ENCODE data around the gene ZNF764. TPM values are rescaled to one million over a fixed set of nuclear protein-coding genes. Genes with fewer than 3 reads are reported as not detected.
"Not testable (repeated sequence)": the region's sequence is repeated elsewhere in the genome, so short reads cannot be mapped to it uniquely, and the experiment has no call there.

Gene ZNF764
- total and polyA plus RNA-seq, 9 donors, result 4.3 to 14.5 (median 11.3) TPM

DNA sequence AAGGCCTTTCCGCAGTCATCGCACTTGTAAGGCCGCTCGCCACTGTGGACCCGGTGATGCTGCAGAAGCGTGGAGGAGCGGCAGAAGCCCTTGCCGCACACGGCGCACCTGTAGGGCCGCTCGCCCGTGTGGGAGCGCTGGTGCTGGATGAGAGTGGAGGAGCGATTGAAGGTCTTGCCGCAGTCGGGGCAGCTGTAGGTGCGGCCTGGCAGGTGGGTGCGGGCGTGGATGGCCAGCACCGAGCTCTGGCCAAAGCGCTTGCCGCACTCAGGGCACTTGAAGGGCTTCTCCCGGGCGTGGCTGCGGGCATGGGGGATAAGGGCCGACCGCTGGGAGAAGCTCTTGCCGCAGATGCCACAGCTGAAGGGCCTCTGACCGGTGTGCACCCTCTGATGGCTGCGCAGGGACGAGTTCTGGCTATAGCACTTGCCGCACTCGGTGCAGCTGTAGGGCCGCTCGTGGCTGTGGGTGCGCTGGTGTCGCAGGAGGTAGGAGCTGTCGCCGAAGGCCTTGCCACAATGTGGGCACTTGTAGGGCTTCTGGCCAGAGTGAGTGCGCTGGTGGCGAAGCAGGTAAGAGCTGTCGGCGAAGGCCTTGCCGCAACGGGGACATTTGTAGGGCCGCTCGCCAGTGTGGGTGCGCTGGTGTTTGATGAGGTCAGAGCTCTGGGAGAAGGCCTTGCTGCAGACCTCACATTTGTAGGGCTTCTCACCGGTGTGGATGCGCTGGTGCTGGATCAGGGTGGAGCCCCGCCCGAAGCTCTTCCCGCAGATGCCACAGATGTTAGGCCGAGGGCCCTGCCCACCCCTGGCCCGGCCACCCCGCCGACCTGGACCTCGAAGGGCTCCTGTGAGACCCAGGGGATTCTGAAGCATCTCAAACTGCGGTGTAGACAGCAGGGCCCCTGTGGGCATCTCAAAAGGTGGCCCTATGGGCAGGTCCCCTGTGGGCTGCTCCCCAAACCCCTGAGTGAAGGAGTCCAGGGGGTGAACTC, 33.3 kb downstream of the ZNF764 start:
- peaks cover 4% of the 10 kb centered on the region for H3K4me1 ChIP-seq (ENCODE audit: insufficient read depth)
- H3K4me3 ChIP-seq, result no peak overlapping the region
- peak in 4 of 5 donors; percentile 28 to 58 (median 49) for DNase-seq
- no peaks in the 10 kb centered on the region for H3K9me3 ChIP-seq
- no peaks in the 10 kb centered on the region for H3K36me3 ChIP-seq
- no peak for TF ChIP-seq POLR2A (IDR thresholded peaks at IDR 0.05)
- no peak for TF ChIP-seq EP300 (IDR thresholded peaks at IDR 0.05)
- TF ChIP-seq CTCF (IDR thresholded peaks at IDR 0.05), result no peak
- 91 to 93% (median 91%) methylated on average over 59 to 60 of the region's 60 CpGs for WGBS, 3 donors
- no peak overlapping the region for H3K27ac ChIP-seq
- H3K27me3 ChIP-seq, result no peaks in the 10 kb centered on the region
- intact Hi-C loops (cut with DNase I), result loop anchor here in 3 of 4 donors (5.0 to 10.0 kb wide), 3 partner anchors 88 to 440 kb away; partner anchors contain the start of gene DCTPP1 (in 1 of the 3)

DNA sequence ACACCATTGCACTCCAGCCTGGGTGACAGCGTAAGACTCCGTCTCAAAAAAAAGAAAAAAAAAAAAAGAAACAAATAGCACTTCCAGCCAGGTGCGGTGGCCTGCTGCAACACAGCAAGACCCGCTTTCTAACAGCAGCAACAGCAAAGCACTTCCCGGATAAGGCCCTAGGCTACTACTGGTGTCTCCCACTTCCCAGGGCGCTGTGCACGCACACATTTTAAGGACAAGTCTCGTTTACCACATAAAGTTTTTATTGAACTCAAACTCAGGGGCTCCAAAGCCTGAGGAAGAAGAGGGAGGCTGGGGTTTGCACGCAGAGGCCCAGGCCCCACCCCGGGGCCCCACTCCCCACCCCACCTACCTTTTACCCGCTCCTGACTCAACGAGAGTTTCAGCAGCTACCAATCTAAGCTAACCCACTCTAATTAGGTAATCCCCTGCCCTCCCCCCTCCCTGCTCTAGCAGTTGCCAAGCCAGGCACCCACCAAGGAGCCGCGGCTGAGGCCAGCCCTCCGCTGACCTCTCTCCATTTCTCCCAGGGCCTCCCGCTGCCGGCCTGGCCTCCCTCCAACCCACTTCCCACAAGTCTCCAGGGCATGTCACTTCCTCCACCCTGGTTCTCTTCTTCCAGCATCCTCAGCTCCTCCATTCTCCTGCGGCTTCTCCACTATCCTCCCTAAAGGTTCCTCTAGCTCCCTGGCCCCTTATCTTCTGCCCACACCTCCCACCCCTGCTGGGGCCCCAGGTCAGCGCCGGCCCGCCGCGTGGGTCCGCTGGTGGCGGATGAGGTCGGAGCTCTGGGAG, 34.2 kb downstream of the ZNF764 start:
- Histone ChIP-seq H3K9me3 (no peaks in the 10 kb centered on the region), H3K27ac (no peak overlapping the region), H3K27me3 (no peaks in the 10 kb centered on the region), H3K4me1 (ENCODE audit: insufficient read depth) (peaks cover 4% of the 10 kb centered on the region), H3K36me3 (no peaks in the 10 kb centered on the region), H3K4me3 (no peak overlapping the region)
- no peak for TF ChIP-seq CTCF (IDR thresholded peaks at IDR 0.05)
- TF ChIP-seq POLR2A (IDR thresholded peaks at IDR 0.05), result no peak
- no peak for TF ChIP-seq EP300 (IDR thresholded peaks at IDR 0.05)
- WGBS, 3 donors, result 61 to 71% (median 63%) methylated on average over 26 of the region's 26 CpGs
- intact Hi-C loops (cut with DNase I), result loop anchor here in 3 of 4 donors (5.0 to 10.0 kb wide), 3 partner anchors 87 to 439 kb away; partner anchors contain the start of gene DCTPP1 (in 1 of the 3)
- DNase-seq, result peak in 4 of 5 donors; percentile 33 to 63 (median 48)

- H3K9me3 ChIP-seq; H3K36me3 ChIP-seq; H3K27me3 ChIP-seq; DNase-seq; H3K4me1 ChIP-seq (ENCODE audit: insufficient read depth); H3K4me3 ChIP-seq; H3K27ac ChIP-seq: not testable (repeated sequence)
- intact Hi-C loops (cut with DNase I), result loop anchor here in 3 of 4 donors (5.0 to 10.0 kb wide), 3 partner anchors 86 to 438 kb away; partner anchors contain the start of gene DCTPP1 (in 1 of the 3)
- WGBS, 3 donors, result 73 to 84% (median 74%) methylated on average over 12 of the region's 12 CpGs
Observed at GRCh38 chr16:30522702-30523463, 35.3 kb downstream of the ZNF764 start.

- WGBS, 3 donors, result 41 to 54% (median 49%) methylated on average over 11 of the region's 11 CpGs
- intact Hi-C loops (cut with DNase I), result loop anchor here in 3 of 4 donors (5.0 to 10.0 kb wide), 3 partner anchors 85 to 437 kb away; partner anchors contain the start of gene DCTPP1 (in 1 of the 3)
Observed at GRCh38 chr16:30521873-30522641, 36.1 kb downstream of the ZNF764 start.

More at GRCh38 chr16:30521873-30522641, 36.1 kb downstream of the ZNF764 start:
- Histone ChIP-seq H3K36me3 (no peaks in the 10 kb centered on the region), H3K4me3 (no peak overlapping the region), H3K4me1 (ENCODE audit: insufficient read depth) (no peaks in the 10 kb centered on the region), H3K9me3 (no peaks in the 10 kb centered on the region), H3K27me3 (no peaks in the 10 kb centered on the region), H3K27ac (no peak overlapping the region)
- no peak for DNase-seq
- TF ChIP-seq EP300 (IDR thresholded peaks at IDR 0.05), result no peak
- TF ChIP-seq CTCF (IDR thresholded peaks at IDR 0.05), result no peak
- TF ChIP-seq POLR2A (IDR thresholded peaks at IDR 0.05), result no peak

Data from ovary (tissue), 9 donors.